Left cardiac atrium (tissue), 4 donors: ENCODE results near the gene RHBDD1. TPM values are rescaled to one million over a fixed set of nuclear protein-coding genes. Genes with fewer than 3 reads are reported as not detected.
"Not testable (repeated sequence)": the region's sequence is repeated elsewhere in the genome, so short reads cannot be mapped to it uniquely, and the experiment has no call there.

Source experiments
- ATAC-seq, 2 donors: fragments of 200-7000 bp; cut with Tn5 transposase; one replicate each; pipeline ENCODE4 v1.9.1; 2020; ENCODE audit warnings: mild to moderate bottlenecking in 2 of 2, moderate library complexity in 2 of 2
- DNase-seq: peaks from one replicate; pipeline ENCODE4 v3.0.0-alpha.2; 2020
- intact Hi-C, 2 donors: fragments of 100-400 bp; cut with DNase I; formaldehyde crosslinking; loops; one replicate each; pipeline versions ENCODE4 v1.14.1 to v1.15.1; 2022 to 2023
- total RNA-seq, 2 donors: library from RNA; stranded (reverse); fragmentation: NEBNext Ultra II Directional; extraction: Animal tissue kit (Norgen Biotek cat#: 25700); gene quantifications; one replicate each; pipeline ENCODE4 v1.2.1, GENCODE V29; 2021
- donor health status: DM: no; HTN: yes; CAD: no.
- donor health status: DM: no; HTN: yes; CAD: no; lungs with severe emphysema.
- donor health status: DM: yes; HTN: yes; CAD: no.
- donor health status: Dilated cardiomyopathy.

The RHBDD1 gene
- total RNA-seq, 2 donors from 2014 or later: 35.6 to 38.1 TPM

DNA sequence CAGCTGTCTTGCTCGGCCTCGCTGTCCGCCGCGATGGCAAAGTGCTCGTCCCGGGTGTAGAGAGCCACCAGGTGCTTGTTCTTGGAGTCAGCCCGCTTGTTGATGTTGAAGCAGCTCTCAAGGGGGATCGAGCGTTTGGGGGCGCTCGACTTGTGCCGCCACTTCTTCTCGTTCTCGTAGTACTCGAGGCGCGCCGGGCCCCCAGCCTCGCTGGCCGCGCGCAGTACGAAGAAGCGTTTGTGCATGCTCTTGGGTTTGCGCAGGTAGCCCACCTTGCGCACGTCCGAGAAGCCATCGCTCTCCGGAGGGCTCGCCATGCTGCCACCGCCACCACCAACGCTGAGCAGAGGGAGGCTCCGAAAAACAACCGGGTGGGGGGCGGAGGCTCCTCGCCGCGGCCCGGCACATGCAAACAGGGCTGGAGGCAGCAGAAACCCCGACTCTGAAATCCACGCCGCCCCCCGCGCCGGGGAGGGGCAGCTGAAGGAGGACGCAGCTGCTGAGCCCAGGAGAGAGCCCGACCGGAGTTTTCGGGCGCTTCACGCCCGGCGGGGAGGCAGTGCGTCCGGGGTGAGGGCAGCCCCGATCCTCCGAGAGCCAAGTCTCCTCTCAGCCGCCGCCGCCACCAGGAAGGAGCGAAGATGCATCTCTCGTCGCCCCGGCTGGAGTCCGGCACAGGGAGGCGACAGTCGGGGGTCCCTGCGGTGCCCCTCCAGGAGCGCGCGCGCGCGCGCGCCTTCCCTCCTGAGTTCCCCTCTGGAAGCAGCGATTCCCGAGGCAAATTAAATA, 37.2 kb upstream of the RHBDD1 start:
- peak in 1 of 2 donors; percentile 2 for ATAC-seq
- intact Hi-C loops: loop anchor here (5.0 to 10.0 kb wide), 4 partner anchors 61 to 581 kb away; no protein-coding TSS in a partner anchor

GRCh38 chr2:226799211-226799975, 36.5 kb upstream of the RHBDD1 start, which contains the start of gene IRS1:
Gene IRS1 (minus strand): TSS chr2:226799820. CDS start chr2:226798738, 1,082 bp downstream.
- DNase-seq: peak; percentile 78
- peak; percentile 64 to 69 for ATAC-seq
- intact Hi-C loops: loop anchor here (5.0 to 10.0 kb wide), 4 partner anchors 62 to 582 kb away; no protein-coding TSS in a partner anchor

More for the DNA sequence above, 37.2 kb upstream of the RHBDD1 start:
- DNase-seq: peak; percentile 62

- ATAC-seq (no peak), DNase-seq (peak; percentile 55)
- intact Hi-C loops: loop anchor here (5.0 to 10.0 kb wide), 6 partner anchors 63 to 1133 kb away; no protein-coding TSS in a partner anchor
Measured at GRCh38 chr2:226799976-226800940, 35.6 kb upstream of the RHBDD1 start.

- intact Hi-C loops: loop anchor here (5.0 kb wide), 2 partner anchors 914 to 1134 kb away; no protein-coding TSS in a partner anchor
- DNase-seq (peak; percentile 87), ATAC-seq (peak; percentile 77 to 78)
Measured at GRCh38 chr2:226800941-226801784, 34.7 kb upstream of the RHBDD1 start.

DNA sequence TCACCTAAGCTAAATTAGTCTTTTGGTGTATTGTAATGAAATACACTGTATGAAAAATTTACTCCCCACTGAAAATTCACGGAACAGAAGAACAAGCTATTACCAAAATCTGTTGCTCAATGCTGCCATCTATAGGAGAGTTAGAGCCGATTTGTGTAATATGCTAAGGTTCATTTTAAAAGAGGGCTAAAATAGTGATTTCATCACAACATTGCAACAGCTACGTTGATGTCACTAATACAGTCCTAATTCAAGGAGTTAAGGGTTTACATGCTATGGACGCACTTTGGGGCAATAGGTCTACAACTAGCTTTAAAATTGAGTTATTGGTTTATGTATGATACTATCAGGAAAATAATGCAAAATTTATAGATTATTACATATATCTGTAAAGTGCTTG, 33.3 kb upstream of the RHBDD1 start:
- DNase-seq (no peak), ATAC-seq (no peak)
- intact Hi-C loops: loop anchor here (2.0 to 5.0 kb wide), 4 partner anchors 182 to 1135 kb away; no protein-coding TSS in a partner anchor

DNA sequence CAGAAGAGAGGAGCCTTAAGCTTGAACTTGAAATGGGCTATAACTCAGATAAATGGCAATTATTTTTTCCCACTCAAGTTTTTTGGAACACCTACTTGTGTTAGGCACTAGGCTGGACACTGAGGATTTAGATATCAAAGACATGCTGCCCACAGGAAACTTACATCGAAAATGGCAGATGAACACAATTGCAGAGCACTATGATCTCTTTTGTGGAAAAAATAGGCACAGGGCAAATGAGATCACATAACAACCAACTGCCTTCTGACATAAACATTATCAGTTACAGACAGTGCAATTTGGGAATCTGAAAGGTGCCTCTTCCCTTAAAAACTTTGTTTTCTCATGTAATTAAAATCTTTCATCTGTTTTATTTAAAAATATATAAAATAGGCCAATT, 32.4 kb upstream of the RHBDD1 start:
- DNase-seq: no peak

DNA sequence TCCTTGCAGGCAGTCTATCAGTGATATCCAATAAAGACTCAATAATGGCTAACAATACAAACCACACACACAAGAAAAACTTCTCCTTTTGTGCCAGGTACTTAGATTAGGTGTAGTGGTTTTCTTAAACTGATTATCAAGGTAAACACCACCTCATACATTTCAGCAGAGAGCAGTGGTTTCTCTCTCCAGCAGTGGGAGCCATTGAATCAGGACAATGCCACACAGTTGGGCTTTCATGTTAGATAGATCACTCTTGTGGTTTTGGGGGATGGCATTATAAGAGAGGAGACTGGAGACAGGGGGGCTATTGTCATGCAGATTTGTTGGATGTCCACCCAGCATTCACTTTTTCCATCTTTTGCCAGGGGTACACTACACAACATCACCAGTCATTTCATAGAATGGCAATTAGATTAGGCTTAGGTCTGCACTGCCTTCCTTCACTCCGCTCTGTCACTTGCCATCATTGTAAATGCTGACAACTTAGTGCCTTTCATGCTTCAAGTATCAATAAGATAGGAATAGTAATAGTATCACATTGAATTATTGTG, 22.6 kb upstream of the RHBDD1 start:
- ATAC-seq: no peak
- DNase-seq: no peak
- intact Hi-C loops: loop anchor here in 1 of 2 donors (5.0 kb wide), 1 partner anchor 169 kb away; no protein-coding TSS in a partner anchor

More for the DNA sequence above, 32.4 kb upstream of the RHBDD1 start:
- intact Hi-C loops: loop anchor here (2.0 to 5.0 kb wide), 4 partner anchors 181 to 1136 kb away; no protein-coding TSS in a partner anchor
- ATAC-seq: no peak

- no peak for DNase-seq
- ATAC-seq: no peak
- intact Hi-C loops: no loop called here
Measured at GRCh38 chr2:226818930-226819329, 16.9 kb upstream of the RHBDD1 start.

DNA sequence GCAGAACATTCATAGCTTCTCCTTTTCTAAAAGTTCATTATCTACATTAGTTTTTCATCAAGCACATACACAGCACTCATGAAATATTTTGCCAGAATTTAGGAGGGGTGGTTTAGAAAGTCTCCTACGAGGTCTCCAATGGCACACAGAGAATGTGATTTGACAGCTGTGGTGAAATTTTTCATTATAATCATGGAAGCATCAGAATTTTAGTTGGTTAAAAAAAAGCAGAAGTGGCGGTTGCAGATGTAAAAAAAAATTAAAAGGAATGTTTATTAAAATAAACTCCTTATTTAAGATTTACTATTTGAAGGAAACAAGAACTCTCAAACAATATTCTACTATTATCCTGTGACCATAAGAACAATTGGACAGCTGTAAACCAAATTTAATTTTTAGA, 10.8 kb upstream of the RHBDD1 start:
- intact Hi-C loops: no loop called here
- DNase-seq: no peak

GRCh38 chr2:226828191-226828590, 7.7 kb upstream of the RHBDD1 start:
- no peak for DNase-seq
- ATAC-seq: no peak
- intact Hi-C loops: no loop called here

More for the DNA sequence above, 10.8 kb upstream of the RHBDD1 start:
- no peak for ATAC-seq

DNA sequence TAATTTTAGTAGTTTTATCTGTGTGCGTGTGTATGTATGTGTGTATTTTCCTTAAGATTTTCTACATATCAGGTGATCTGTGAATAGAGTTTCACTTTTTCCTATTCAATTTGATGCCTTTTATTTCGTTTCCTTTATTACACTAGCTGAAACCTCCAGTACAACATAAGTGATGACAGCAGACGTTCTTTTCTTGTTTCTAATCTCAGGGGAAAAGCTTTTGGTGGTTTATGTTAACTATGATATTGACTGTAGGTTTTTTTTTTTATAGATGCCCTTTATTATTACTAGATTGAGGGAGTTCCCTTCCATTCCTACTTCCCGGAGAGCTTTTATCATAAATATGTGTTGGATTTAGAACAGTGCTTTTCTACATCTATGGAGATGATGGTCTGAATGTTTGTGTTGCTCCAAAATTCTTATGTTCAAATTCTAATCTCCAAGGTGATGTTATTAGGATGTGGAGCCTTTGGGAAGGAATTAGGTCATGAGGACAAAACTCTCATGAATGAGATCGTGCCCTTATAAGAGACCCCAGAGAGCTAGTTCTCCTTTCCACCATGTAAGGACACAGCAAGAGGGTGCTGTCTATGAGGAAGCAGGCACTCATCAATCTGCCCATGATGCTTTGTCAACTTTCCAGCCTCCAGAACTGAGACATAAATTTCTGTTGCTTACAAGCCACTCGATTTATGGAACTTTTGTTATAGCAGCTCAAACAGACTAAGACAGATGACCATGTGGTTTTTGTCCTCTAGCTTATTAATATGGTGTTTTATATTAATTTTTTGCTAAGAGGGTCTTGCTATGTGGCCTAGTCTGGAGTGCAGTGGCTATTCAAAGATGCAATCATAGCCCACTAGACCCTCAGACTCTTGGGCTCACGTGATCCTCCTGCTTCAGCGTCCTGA, 5.9 kb upstream of the RHBDD1 start:
- intact Hi-C loops: no loop called here
- ATAC-seq: no peak
- DNase-seq: no peak

GRCh38 chr2:226831266-226831665, 4.6 kb upstream of the RHBDD1 start:
- intact Hi-C loops: no loop called here
- no peak for ATAC-seq
- DNase-seq: no peak

- no peak for DNase-seq
- intact Hi-C loops: no loop called here
- ATAC-seq: no peak
Measured at GRCh38 chr2:226832061-226832460, 3.8 kb upstream of the RHBDD1 start.

DNA sequence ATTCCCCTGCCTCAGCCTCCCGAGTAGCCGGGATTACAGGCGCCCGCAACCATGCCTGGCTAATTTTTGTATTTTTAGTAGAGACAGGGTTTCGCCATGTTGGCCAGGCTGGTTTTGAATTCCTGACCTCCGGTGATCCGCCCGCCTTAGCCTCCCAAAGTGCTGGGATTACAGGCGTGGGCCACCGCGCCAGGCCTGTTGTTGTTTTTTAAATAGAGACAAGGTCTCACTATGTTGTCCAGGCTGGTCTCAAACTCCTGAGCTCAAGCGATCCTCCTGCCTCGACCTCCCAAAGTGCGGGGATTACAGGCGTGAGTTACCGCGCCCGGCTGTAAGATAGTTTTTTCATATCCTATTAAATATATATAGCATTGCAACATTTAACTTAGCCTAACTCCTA, 974 bp upstream of the RHBDD1 start:
- DNase-seq, ATAC-seq, intact Hi-C loops: not testable (repeated sequence)

- ATAC-seq (peak; percentile 21 to 60), DNase-seq (no peak)
- intact Hi-C loops: no loop called here
Measured at GRCh38 chr2:226835420-226835795, 446 bp upstream of the RHBDD1 start.

DNA sequence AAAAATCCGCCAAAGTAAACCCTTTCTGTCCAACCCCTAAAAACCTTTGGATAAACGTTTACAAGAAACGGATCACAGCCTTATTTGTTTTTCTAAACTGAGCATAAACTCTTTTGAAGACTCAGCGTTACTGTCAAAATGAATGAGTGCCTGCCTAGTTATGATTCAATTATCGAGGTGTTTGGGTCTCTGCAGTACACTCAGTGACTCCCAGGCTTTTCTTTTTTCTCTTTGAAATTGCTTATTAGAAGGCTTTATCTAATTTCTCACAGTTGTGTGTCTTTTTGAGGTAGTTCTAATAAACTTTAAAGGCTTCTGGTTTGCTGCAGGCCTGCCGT, 663 bp downstream of the RHBDD1 start:
- intact Hi-C loops: no loop called here
- no peak for DNase-seq
- peak in 1 of 2 donors; percentile 8 for ATAC-seq
